Activated T-helper 2 cell treated with anti-CD3 and anti-CD28 coated beads, Interferon-gamma antibody, Interleukin-2, Interleukin-4, amounts not matched to agents 10 μg/mL and 5 μg/mL and 100 μg/mL, durations not matched to agents 14 hours and 24 hours and 36 hours (primary cell): ENCODE results near the gene ENPEP. TPM values are rescaled to one million over a fixed set of nuclear protein-coding genes. Genes with fewer than 3 reads are reported as not detected.
"Not testable (repeated sequence)": the region's sequence is repeated elsewhere in the genome, so short reads cannot be mapped to it uniquely, and the experiment has no call there.

ENCODE experiments used
- DNase-seq: peaks from one replicate; pipeline ENCODE4 v3.0.0; 2021; ENCODE audit warnings: low spot score
- H3K27ac Mint-ChIP-seq: one replicate; pipeline ENCODE4 v1.8.0; 2021; ENCODE audit warnings: mixed read lengths
- H3K27me3 Mint-ChIP-seq: one replicate; pipeline ENCODE4 v1.8.0; 2021; ENCODE audit warnings: low read depth, mixed read lengths
- H3K36me3 Mint-ChIP-seq: one replicate; pipeline ENCODE4 v1.8.0; 2021; ENCODE audit warnings: low read depth, mixed read lengths
- H3K4me1 Mint-ChIP-seq: one replicate; pipeline ENCODE4 v1.8.0; 2021; ENCODE audit warnings: low read depth, mixed read lengths
- H3K4me3 Mint-ChIP-seq: one replicate; pipeline ENCODE4 v1.8.0; 2021; ENCODE audit warnings: low read depth, mild to moderate bottlenecking, moderate library complexity, mixed read lengths
- H3K9me3 Mint-ChIP-seq: one replicate; pipeline ENCODE4 v1.8.0; 2021; ENCODE audit warnings: mixed read lengths
- intact Hi-C: fragments of 100-400 bp; cut with micrococcal nuclease; formaldehyde crosslinking; loops from one replicate; pipeline ENCODE4 v1.15.1; 2023
- total RNA-seq: library from RNA; stranded (reverse); gene quantifications from 2 replicates; pipeline ENCODE4 v1.2.3, GENCODE V29; 2022

Gene ENPEP, protein sequence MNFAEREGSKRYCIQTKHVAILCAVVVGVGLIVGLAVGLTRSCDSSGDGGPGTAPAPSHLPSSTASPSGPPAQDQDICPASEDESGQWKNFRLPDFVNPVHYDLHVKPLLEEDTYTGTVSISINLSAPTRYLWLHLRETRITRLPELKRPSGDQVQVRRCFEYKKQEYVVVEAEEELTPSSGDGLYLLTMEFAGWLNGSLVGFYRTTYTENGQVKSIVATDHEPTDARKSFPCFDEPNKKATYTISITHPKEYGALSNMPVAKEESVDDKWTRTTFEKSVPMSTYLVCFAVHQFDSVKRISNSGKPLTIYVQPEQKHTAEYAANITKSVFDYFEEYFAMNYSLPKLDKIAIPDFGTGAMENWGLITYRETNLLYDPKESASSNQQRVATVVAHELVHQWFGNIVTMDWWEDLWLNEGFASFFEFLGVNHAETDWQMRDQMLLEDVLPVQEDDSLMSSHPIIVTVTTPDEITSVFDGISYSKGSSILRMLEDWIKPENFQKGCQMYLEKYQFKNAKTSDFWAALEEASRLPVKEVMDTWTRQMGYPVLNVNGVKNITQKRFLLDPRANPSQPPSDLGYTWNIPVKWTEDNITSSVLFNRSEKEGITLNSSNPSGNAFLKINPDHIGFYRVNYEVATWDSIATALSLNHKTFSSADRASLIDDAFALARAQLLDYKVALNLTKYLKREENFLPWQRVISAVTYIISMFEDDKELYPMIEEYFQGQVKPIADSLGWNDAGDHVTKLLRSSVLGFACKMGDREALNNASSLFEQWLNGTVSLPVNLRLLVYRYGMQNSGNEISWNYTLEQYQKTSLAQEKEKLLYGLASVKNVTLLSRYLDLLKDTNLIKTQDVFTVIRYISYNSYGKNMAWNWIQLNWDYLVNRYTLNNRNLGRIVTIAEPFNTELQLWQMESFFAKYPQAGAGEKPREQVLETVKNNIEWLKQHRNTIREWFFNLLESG
- total RNA-seq: 0.02 TPM in 1 of 2 replicates, not detected in the other

DNA sequence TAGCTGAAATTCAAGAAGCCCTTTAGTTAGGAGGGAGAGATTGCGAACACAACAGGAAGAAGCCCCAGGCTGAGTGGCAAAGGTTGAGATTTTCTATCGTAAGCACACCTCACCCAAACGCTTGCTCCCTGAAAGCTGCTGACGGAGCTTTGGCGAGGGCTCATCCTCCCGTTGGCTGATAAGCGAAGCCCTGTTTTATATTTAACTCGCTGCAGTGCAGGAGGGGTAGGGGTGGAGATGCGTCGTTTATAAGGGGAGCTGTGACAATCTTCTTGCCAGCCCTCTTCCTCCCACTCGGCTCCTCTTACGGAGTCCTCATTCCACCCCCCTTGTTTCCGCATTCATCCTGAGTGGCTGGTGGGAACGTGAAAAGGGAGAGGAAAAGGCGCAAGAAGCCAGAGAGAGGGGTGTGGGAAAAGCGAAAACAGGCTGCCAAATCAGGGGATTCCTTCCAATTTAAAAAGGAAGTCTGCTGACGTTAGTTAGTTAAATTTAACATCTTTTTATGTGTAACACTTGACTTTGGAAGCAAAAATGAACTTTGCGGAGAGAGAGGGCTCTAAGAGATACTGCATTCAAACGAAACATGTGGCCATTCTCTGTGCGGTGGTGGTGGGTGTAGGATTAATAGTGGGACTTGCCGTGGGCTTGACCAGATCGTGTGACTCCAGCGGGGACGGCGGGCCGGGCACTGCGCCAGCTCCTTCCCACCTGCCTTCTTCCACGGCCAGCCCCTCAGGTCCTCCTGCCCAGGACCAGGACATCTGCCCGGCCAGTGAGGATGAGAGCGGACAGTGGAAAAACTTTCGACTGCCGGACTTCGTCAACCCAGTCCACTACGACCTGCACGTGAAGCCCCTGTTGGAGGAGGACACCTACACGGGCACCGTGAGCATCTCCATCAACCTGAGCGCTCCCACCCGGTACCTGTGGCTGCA lies at the start of gene ENPEP:
Gene ENPEP, plus strand, starts transcription at position 275 of the 938 bp plus-strand sequence. Its CDS starts 260 bp downstream, at position 535.
- H3K4me3 Mint-ChIP-seq: no peak within 1 kb of the TSS
- no peak within 1 kb of the TSS for H3K27ac Mint-ChIP-seq
- H3K9me3 Mint-ChIP-seq: no peaks in the 10 kb centered on the region
- no peaks in the 10 kb centered on the region for H3K4me1 Mint-ChIP-seq
- intact Hi-C loops: no loop called here
- H3K27me3 Mint-ChIP-seq: peaks cover 10% of the 10 kb centered on the region
- no peaks in the 10 kb centered on the region for H3K36me3 Mint-ChIP-seq
- no peak for DNase-seq

DNA sequence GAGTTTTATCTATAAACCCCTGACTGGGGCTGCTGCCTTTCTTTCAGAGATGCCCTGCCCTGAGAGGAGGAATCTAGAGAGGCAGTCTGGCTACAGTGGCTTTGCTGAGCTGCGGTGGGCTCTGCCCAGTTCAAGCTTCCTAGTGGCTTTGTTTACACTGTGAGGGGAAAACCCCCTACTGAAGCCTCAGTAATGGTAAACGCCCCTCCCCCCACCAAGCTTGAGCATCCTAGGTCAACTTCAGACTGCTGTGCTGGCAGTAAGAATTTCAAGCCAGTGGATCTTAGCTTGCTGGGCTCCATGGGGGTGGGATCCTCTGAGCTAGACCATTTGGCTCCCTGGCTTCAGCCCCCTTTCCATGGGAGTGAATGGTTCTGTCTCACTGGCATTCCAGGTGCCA lies 44.1 kb upstream of the ENPEP start:
- H3K36me3 Mint-ChIP-seq, H3K27me3 Mint-ChIP-seq, intact Hi-C loops, H3K27ac Mint-ChIP-seq, H3K4me1 Mint-ChIP-seq, H3K9me3 Mint-ChIP-seq, DNase-seq, H3K4me3 Mint-ChIP-seq: not testable (repeated sequence)

DNA sequence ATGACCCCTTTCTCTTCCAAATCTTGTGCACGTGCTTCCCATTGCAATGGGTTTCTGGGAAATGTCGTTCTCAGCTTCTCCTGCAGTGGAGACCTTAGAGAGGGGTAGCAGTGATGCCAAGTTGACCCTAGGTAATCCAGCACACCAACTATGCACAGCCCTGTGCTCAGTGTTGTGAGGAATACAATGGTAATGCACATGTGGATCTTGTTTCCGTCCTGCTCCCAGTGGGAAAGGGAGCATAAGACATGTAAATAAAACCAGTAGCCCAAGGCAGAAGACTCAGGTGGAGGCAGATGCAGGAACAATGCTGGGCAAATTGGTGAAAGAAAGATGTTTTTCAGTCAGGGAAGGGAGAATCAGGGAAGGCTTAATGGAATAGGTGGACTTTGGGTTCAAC lies 38.7 kb upstream of the ENPEP start:
- H3K9me3 Mint-ChIP-seq, H3K4me3 Mint-ChIP-seq, H3K27me3 Mint-ChIP-seq, H3K36me3 Mint-ChIP-seq, H3K4me1 Mint-ChIP-seq, H3K27ac Mint-ChIP-seq, DNase-seq, intact Hi-C loops: not testable (repeated sequence)

DNA sequence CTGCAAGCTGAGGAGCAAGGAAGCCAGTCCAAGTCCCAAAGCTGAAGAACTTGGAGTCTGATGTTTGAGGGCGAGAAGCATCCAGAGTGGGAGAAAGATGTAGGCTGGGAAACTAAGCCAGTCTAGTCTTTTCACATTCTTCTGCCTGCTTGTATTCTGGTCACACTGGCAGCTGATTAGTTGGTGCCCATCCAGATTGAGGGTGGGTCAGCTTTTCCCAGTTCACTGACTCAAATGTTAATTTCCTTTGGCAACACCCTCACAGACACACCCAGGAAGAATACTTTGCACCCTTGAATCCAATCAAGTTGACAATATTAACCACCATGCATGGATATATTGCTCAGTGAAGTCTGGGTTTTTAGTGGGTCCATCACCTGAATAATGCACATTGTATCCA lies 36.7 kb upstream of the ENPEP start:
- H3K9me3 Mint-ChIP-seq, H3K36me3 Mint-ChIP-seq, H3K4me1 Mint-ChIP-seq, H3K27ac Mint-ChIP-seq, intact Hi-C loops, DNase-seq, H3K4me3 Mint-ChIP-seq, H3K27me3 Mint-ChIP-seq: not testable (repeated sequence)

DNA sequence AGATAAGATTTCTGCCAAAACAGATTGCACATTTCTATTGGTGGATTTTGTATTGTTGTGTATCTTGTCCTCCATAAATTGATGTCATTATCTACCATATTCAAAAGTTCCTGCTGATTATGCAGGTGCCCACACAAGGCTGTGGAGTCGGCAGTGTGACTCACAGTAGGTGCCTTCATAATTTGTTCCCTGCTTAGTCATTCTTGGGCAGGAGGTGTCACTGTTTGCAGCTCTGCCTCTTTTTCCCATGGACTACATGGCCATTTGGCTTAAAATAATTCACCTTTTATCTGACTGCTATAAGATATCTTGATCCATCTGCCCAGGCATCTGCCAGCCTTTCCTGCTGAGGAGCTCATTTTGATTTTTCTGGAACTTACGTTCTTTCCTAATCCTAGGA lies 33.6 kb upstream of the ENPEP start:
- no peak overlapping the region for H3K4me3 Mint-ChIP-seq
- H3K9me3 Mint-ChIP-seq: no peaks in the 10 kb centered on the region
- DNase-seq: no peak
- intact Hi-C loops: no loop called here
- H3K27me3 Mint-ChIP-seq: no peaks in the 10 kb centered on the region
- H3K27ac Mint-ChIP-seq: no peak overlapping the region
- no peaks in the 10 kb centered on the region for H3K36me3 Mint-ChIP-seq
- peaks cover 1% of the 10 kb centered on the region for H3K4me1 Mint-ChIP-seq

DNA sequence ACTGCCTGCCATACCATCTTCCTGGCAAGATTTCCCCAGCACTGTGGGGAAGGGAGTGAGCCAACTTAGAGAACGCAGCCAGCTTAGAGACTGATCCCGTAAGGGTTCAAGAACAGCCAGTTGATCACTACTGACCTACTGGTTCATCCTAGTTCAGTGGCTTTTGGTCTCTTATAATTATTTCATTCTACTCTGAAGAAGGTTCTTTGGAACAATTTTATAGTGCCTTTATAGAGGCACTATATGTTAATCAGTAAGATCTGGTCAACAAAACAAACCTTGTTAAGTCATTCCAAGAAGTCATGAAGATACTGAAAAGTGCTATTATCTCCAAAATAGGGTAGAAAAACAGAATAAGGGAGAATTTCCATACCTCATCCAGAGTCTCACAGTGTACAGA lies 33.2 kb upstream of the ENPEP start:
- H3K27ac Mint-ChIP-seq: no peak overlapping the region
- H3K36me3 Mint-ChIP-seq: no peaks in the 10 kb centered on the region
- no peaks in the 10 kb centered on the region for H3K9me3 Mint-ChIP-seq
- H3K27me3 Mint-ChIP-seq: no peaks in the 10 kb centered on the region
- DNase-seq: no peak
- intact Hi-C loops: no loop called here
- peaks cover 1% of the 10 kb centered on the region for H3K4me1 Mint-ChIP-seq
- H3K4me3 Mint-ChIP-seq: no peak overlapping the region

DNA sequence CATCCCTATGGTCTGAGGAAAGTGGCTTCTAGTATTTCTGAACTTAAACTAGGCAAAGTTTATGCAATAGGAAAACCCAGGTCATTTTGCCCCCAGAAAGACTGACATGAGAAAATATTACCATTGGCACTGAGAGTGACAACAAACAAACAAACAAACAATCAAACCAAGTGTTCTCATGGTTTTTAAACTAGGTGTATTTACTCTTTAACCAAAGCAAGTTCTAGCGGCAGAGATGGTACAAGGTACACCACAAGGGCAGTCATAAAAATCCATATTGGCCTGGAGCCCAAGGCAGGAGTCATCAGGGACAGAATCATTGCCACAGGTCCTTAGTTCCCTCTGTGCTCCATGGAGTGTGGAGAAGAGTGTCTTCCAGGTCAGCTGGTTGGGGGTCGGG lies 26.0 kb upstream of the ENPEP start:
- Mint-ChIP-seq H3K4me3 (no peak overlapping the region), H3K36me3 (no peaks in the 10 kb centered on the region), H3K27ac (no peak overlapping the region), H3K27me3 (no peaks in the 10 kb centered on the region), H3K4me1 (no peaks in the 10 kb centered on the region), H3K9me3 (no peaks in the 10 kb centered on the region)
- intact Hi-C loops: no loop called here
- DNase-seq: no peak

DNA sequence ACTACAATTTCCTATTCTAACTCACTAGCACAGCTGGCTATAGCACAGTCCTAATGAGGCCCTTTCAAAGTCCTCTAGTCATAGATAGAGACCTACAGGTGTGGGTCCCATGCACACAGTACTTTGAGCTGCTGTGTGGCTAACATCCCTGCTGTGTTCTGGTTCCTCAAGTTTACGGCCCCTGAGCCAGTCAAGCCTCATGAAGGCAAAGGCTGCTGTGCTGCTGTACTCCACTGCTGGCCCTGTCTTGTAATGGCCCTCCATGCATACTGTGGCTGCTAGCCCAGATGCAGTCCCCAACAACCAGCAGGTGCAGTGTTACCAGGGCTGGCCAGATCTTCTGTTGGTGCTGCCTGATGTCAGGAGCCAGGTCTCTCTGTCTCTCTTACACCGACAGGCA lies 23.4 kb upstream of the ENPEP start:
- DNase-seq: no peak
- intact Hi-C loops: no loop called here
- Mint-ChIP-seq H3K4me1 (no peaks in the 10 kb centered on the region), H3K27ac (no peak overlapping the region), H3K36me3 (no peaks in the 10 kb centered on the region), H3K4me3 (no peak overlapping the region), H3K9me3 (no peaks in the 10 kb centered on the region), H3K27me3 (peaks cover 8% of the 10 kb centered on the region)

DNA sequence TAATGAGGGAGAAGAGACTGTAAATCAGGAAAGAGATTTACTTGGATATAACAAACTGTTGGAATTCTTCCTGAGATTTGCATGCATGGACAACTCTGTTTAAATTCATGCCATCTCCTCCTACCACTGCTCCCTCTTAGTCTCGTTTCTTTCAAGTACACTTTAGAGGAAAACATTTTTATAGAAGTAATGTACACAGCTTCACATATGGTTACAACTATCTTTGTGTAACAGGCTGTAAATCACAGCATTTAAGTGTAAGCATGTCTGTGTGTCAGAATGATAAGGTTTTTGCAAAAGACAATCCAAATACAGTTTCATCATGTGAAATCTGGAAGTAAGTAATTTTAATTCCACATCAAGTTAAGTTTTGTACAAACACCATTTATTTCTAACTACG lies 21.5 kb upstream of the ENPEP start:
- H3K27me3 Mint-ChIP-seq: peaks cover 10% of the 10 kb centered on the region
- H3K4me3 Mint-ChIP-seq: no peak overlapping the region
- H3K4me1 Mint-ChIP-seq: no peaks in the 10 kb centered on the region
- H3K9me3 Mint-ChIP-seq: no peaks in the 10 kb centered on the region
- no peak for DNase-seq
- no peak overlapping the region for H3K27ac Mint-ChIP-seq
- intact Hi-C loops: no loop called here
- H3K36me3 Mint-ChIP-seq: no peaks in the 10 kb centered on the region

DNA sequence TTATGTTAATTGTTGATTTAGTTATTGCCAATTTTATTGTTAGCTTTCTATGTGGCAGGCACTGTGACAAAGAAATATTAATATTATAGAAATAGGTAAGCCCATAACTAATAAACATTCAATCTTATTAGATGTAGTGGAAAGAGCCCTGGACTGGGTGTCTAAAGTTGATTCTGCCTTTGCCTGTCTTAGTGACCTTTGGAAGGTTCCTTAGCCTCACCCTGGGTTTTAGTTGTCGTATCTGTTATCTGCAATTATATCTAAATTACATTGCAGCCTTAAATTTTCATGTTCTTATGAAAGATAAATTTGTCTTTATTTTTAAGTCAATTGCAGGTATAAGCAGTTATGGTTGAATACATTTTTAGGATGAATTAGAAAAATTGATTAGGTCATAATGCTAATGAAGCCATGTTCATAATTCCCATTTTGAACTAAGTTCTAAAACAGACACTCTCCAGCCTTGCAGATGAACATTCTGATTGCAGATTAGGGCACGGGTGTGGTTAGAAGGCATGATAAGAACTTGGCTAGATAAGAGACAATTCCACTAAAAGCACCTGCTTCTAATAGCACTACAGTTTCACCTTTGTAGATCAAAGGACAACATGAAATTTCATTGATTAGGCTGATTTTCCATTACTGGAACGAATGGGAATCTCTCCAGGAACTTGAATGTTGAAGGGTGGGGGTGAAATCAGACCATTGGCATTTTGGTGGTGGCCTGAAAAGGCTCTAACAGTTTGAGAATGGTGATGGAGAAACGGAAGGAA lies 17.3 kb upstream of the ENPEP start:
- Mint-ChIP-seq H3K36me3 (no peaks in the 10 kb centered on the region), H3K4me3 (no peak overlapping the region), H3K27ac (no peak overlapping the region), H3K4me1 (no peaks in the 10 kb centered on the region), H3K27me3 (peaks cover 10% of the 10 kb centered on the region), H3K9me3 (no peaks in the 10 kb centered on the region)
- intact Hi-C loops: no loop called here
- no peak for DNase-seq

DNA sequence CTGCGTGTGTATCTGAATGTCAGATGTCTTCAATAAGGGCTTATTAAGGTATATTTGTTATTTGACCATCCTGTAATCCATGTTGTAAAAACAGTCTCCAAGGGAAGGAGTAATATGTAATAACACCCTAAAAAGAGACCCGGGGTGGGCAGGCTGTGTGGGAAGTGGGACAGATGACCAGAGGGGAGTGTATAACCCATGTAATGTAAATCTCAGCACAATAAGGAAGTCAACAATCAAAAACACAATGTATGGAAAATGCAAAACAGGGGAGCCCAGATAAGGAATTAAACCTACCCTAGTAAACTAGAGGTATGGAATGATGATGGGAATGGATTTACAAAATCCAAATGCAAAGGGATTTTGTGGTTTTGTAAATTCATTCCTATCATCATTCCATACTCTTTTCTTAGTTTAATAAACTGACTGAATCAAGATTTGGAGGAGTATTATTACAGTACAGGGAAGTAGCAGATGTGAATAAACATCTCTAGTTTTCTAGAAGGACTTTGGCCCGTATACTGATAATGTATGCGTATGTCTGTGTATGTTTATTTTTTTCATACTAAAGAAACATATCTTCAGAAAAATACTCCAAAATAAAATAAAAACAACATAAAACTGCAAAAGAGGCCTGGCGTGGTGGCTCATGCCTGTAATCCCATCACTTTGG lies 15.7 kb upstream of the ENPEP start:
- Mint-ChIP-seq H3K4me1 (no peaks in the 10 kb centered on the region), H3K27me3 (peaks cover 10% of the 10 kb centered on the region), H3K9me3 (no peaks in the 10 kb centered on the region), H3K4me3 (no peak overlapping the region), H3K27ac (no peak overlapping the region), H3K36me3 (no peaks in the 10 kb centered on the region)
- no peak for DNase-seq
- intact Hi-C loops: no loop called here
